Endothelial cell of umbilical vein (primary cell): ENCODE data around the gene ELAPOR2. TPM values are rescaled to one million over a fixed set of nuclear protein-coding genes. Genes with fewer than 3 reads are reported as not detected.

Experiments used
- BruUV-seq: library from RNA; stranded (reverse); fragments of 400-500 nt; replicated peaks from 2 replicates; lab custom pipeline; 2021; lab: Mats Ljungman, UMichigan
- CTCF ChIA-PET: fragments of 300-600, 350-600 bp; sonication (Branson Sonifier 250); formaldehyde crosslinking; loops from one replicate; lab custom pipeline; 2021; ENCODE audit warnings: antibody characterized with exemption, inconsistent platforms; lab: Charles Lee
- POLR2A ChIA-PET: fragments of 300-600, 350-600 bp; sonication (Branson Sonifier 250); formaldehyde crosslinking; loops from one replicate; lab custom pipeline; 2021; ENCODE audit warnings: antibody characterized with exemption, inconsistent platforms; lab: Charles Lee
- DNase-seq: peaks from one replicate; pipeline ENCODE4 v3.0.0-alpha.2; 2011; ENCODE audit warnings: low read depth, low spot score
- FAIRE-seq: peaks from 2 replicates; lab custom pipeline; 2011; peaks lifted over from hg19 to GRCh38; lab: Jason Lieb, UNC
- H2AFZ ChIP-seq: 2 replicates; pipeline ENCODE4 v1.6.0; 2012; ENCODE audit warnings: low read depth, low read length, control low read depth, inconsistent platforms
- H3K27ac ChIP-seq: 2 replicates; pipeline ENCODE4 v1.5.1; 2011; ENCODE audit warnings: low read depth, mild to moderate bottlenecking, control low read depth, low read length, moderate library complexity; ENCODE audit not compliant: insufficient read depth
- H3K27me3 ChIP-seq, 2 experiments: 2 replicates each; pipeline versions ENCODE4 v1.6.0 to v1.6.1; 2011; ENCODE audit warnings: low read length in 2 of 2, mixed read lengths in 1 of 2; ENCODE audit not compliant: control insufficient read depth in 2 of 2, insufficient read depth in 2 of 2
- H3K36me3 ChIP-seq, 2 experiments: 2 replicates in 1 of 2; 3 replicates in 1 of 2; pipeline ENCODE4 v1.5.1; 2011; ENCODE audit warnings: low read length in 2 of 2, mild to moderate bottlenecking in 1 of 2, moderate library complexity in 1 of 2; ENCODE audit not compliant: control insufficient read depth in 2 of 2, insufficient read depth in 2 of 2; ENCODE audit errors: extremely low read depth in 1 of 2
- H3K4me1 ChIP-seq: 3 replicates; pipeline ENCODE4 v1.5.1; 2011; ENCODE audit warnings: mild to moderate bottlenecking, low read length; ENCODE audit not compliant: control insufficient read depth, insufficient read depth; ENCODE audit errors: extremely low read depth
- H3K4me2 ChIP-seq: 2 replicates; pipeline ENCODE4 v1.6.1; 2011; ENCODE audit warnings: low read length, control low read depth, mixed read lengths; ENCODE audit not compliant: insufficient read depth
- H3K4me3 ChIP-seq, 3 experiments: fragments of 200-600 bp in 1 of 3; sonication (generic), shearing (Covaris generic) in 1 of 3; replicated peaks in 1 of 3; 2 replicates each; pipeline ENCODE4 v1.5.1; 2011 to 2016; ENCODE audit warnings: control low read depth in 3 of 3, low read length in 3 of 3, mild to moderate bottlenecking in 2 of 3, inconsistent platforms in 1 of 3, low read depth in 1 of 3, moderate library complexity in 1 of 3; ENCODE audit not compliant: insufficient read depth in 1 of 3
- H3K79me2 ChIP-seq: 2 replicates; pipeline ENCODE4 v1.6.0; 2012; ENCODE audit warnings: low read length, inconsistent platforms; ENCODE audit not compliant: control insufficient read depth, insufficient read depth
- H3K9ac ChIP-seq: replicated peaks from 2 replicates; pipeline ENCODE3; 2011; ENCODE audit warnings: low read length, control low read depth; ENCODE audit not compliant: insufficient read depth; ENCODE audit errors: extremely low read depth
- H3K9me1 ChIP-seq: replicated peaks from 3 replicates; pipeline ENCODE4 v1.6.0; 2011; ENCODE audit warnings: mild to moderate bottlenecking, low read length; ENCODE audit not compliant: control insufficient read depth, insufficient read depth; ENCODE audit errors: extremely low read depth
- H3K9me3 ChIP-seq: replicated peaks from 2 replicates; pipeline ENCODE4 v1.5.1; 2012; ENCODE audit warnings: low read length, inconsistent platforms; ENCODE audit not compliant: control insufficient read depth, insufficient read depth
- H4K20me1 ChIP-seq: replicated peaks from 2 replicates; pipeline ENCODE3; 2011; ENCODE audit warnings: mild to moderate bottlenecking, low read length; ENCODE audit not compliant: control insufficient read depth, insufficient read depth; ENCODE audit errors: extremely low read depth
- EZH2 ChIP-seq: IDR thresholded peaks from 2 replicates; pipeline ENCODE4 v1.6.1; 2012; ENCODE audit warnings: borderline replicate concordance, low read depth, mild to moderate bottlenecking, moderate library complexity, low read length, inconsistent platforms; ENCODE audit not compliant: severe bottlenecking
- FOS ChIP-seq: IDR thresholded peaks from 2 replicates; pipeline ENCODE4 v1.6.1; 2011; ENCODE audit warnings: mild to moderate bottlenecking, low read length, moderate library complexity, borderline replicate concordance; ENCODE audit not compliant: insufficient read depth
- GATA2 ChIP-seq: IDR thresholded peaks from 2 replicates; pipeline ENCODE4 v1.7.0; 2011; ENCODE audit warnings: low read depth, mild to moderate bottlenecking, moderate library complexity, mixed read lengths, low read length; ENCODE audit not compliant: insufficient read length, insufficient read depth
- JUN ChIP-seq: IDR thresholded peaks from 2 replicates; pipeline ENCODE4 v1.6.1; 2011; ENCODE audit warnings: borderline replicate concordance, low read depth; ENCODE audit not compliant: insufficient read length, insufficient read depth
- MYC ChIP-seq: IDR thresholded peaks from one replicate; pipeline ENCODE4 v1.6.1; 2011; ENCODE audit warnings: mild to moderate bottlenecking, low read depth, low read length
- POLR2A ChIP-seq: IDR thresholded peaks from 2 replicates; pipeline ENCODE4 v1.6.1; 2012; ENCODE audit warnings: low read depth, mild to moderate bottlenecking, control low read depth, low read length
- POLR2AphosphoS5 ChIP-seq: IDR thresholded peaks from 2 replicates; pipeline ENCODE4 v1.6.1; 2012; ENCODE audit warnings: low read depth, mild to moderate bottlenecking, control low read depth, low read length, moderate library complexity; ENCODE audit not compliant: insufficient read depth
- dilution Hi-C: fragments of 300-500 bp; cut with MboI; formaldehyde crosslinking; loops from one replicate; pipeline ENCODE4 v1.15.0; 2019; ENCODE audit warnings: low sequenced_read_pairs; ENCODE audit not compliant: extremely low pct_ligation_motif_present
- intact Hi-C: fragments of 100-400 bp; cut with micrococcal nuclease; formaldehyde crosslinking; loops from one replicate; pipeline ENCODE4 v1.10.0; 2022
- polyA plus RNA-seq, 4 experiments: library from polyadenylated mRNA; depleted of rRNA in 3 of 4; stranded (reverse) in 3 of 4; unstranded in 1 of 4; fragments of >200 nt; gene quantifications; 2 replicates each; pipeline versions ENCODE4 v1.2.1 to v1.2.3, GENCODE V29; 2011 to 2012; ENCODE audit warnings: missing spikeins in 1 of 4
- total RNA-seq: library from RNA; stranded (reverse); gene quantifications from 2 replicates; pipeline ENCODE4 v1.2.3, GENCODE V29; 2021
- TF ChIP-seq, protein P1 (sequence below): IDR thresholded peaks from 2 replicates; pipeline ENCODE4 v1.6.1; 2011; ENCODE audit not compliant: insufficient read depth, insufficient read length
- TF ChIP-seq, protein P2 (sequence below), 2 donors: IDR thresholded peaks; 1 replicate in 1 of 2; 2 replicates in 1 of 2; pipeline ENCODE4 v1.5.1; 2011; ENCODE audit warnings: low read length in 2 of 2, mild to moderate bottlenecking in 2 of 2, moderate library complexity in 2 of 2, control low read depth in 1 of 2, inconsistent platforms in 1 of 2, low read depth in 1 of 2; ENCODE audit not compliant: insufficient read depth in 1 of 2; ENCODE audit errors: extremely low read depth in 1 of 2

ELAPOR2 gene
- total and polyA plus RNA-seq, 2 donors (not counting 3 experiments of a cell fraction or from before 2014, with no cell fraction given), result 38.2 to 63.5 TPM

DNA sequence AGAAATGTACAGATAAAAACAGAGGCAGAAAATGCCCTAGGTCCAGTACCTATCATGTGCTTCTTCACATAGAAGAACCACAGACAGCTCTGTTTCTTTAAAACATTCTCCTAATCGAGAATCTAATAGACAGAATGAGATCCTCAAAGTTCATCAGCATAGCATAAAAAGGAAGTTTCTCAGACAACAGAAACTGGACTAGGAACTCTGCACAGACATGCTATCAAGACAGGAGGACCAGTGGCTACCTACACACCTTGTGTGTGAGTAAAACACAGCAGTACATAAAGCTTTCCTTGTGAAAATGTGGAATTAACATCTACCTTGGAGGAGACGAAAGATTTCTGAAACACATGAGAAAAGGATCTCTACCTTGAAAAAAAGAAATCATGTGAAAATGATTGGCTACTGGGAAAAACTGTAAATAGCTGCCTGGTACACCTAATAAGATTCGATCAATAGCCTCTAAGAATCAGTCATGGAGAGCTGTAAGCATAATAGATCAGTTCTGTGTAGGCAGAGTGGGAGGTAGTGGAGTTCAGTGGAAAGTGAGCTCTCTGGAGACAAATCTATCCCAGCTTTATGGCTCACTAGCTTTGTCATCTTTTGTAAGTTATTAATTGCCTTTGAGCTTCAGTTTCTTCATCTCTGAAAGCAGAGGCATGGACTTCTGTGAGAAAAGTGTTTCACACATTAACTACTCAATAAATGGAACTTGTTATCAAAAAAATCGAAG is 26.7 kb downstream of the ELAPOR2 start:
- no peak overlapping the region for H3K4me2 ChIP-seq
- H3K27ac ChIP-seq, result no peak overlapping the region
- DNase-seq (no peak), FAIRE-seq (no peak)
- H3K79me2 ChIP-seq, result peaks cover 3% of the 10 kb centered on the region
- CTCF ChIA-PET, result interaction anchor here (1.0 to 2.0 kb wide), 3 partner anchors 27 to 116 kb away, joined by 3 to 4 read pairs (median 4); partner anchors contain the start of gene ELAPOR2
- no peaks in the 10 kb centered on the region for H3K4me1 ChIP-seq
- no peak overlapping the region for H2AFZ ChIP-seq
- TF ChIP-seq EZH2 (no peak), JUN (no peak), MYC (no peak), POLR2AphosphoS5 (no peak)
- TF ChIP-seq, protein P1, sequence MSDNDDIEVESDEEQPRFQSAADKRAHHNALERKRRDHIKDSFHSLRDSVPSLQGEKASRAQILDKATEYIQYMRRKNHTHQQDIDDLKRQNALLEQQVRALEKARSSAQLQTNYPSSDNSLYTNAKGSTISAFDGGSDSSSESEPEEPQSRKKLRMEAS, result no peak
- no TSS peak for BruUV-seq
- no peak overlapping the region for H3K9ac ChIP-seq
- H3K36me3 ChIP-seq, result no peaks in the 10 kb centered on the region
- H3K27me3 ChIP-seq, result no peaks in the 10 kb centered on the region
- no peaks in the 10 kb centered on the region for H3K9me3 ChIP-seq
- peaks cover 2% of the 10 kb centered on the region for H4K20me1 ChIP-seq
- dilution Hi-C loops, result no loop called here
- intact Hi-C loops, result no loop called here
- H3K9me1 ChIP-seq, result no peaks in the 10 kb centered on the region
- H3K4me3 ChIP-seq, result no peak overlapping the region
- POLR2A ChIA-PET, result no interaction called here

DNA sequence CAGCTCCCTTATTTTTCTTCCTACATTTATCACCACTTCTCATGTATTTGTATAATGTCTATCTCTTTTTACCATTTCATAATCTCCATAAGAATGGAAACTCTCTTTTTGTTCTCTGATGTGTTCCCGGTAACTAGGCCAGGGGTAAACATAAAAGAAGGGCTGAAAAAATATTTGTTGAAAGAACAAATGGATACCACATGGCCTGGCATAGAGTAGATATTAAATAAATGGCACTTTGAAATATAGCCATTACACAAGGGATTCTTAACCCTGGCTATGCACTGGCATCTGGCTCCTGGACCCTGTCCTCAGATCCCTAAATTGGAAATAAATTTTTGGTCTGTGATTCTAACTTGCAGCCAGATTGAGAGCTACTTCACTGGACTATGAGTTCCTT is 30.4 kb downstream of the ELAPOR2 start:
- peaks cover 4% of the 10 kb centered on the region for H4K20me1 ChIP-seq
- no peak overlapping the region for H3K4me3 ChIP-seq
- H3K4me2 ChIP-seq, result no peak overlapping the region
- H3K27ac ChIP-seq, result no peak overlapping the region
- peaks cover 3% of the 10 kb centered on the region for H3K79me2 ChIP-seq
- intact Hi-C loops (no loop called here), dilution Hi-C loops (no loop called here)
- no peak for TF ChIP-seq GATA2
- TF ChIP-seq, protein P2, sequence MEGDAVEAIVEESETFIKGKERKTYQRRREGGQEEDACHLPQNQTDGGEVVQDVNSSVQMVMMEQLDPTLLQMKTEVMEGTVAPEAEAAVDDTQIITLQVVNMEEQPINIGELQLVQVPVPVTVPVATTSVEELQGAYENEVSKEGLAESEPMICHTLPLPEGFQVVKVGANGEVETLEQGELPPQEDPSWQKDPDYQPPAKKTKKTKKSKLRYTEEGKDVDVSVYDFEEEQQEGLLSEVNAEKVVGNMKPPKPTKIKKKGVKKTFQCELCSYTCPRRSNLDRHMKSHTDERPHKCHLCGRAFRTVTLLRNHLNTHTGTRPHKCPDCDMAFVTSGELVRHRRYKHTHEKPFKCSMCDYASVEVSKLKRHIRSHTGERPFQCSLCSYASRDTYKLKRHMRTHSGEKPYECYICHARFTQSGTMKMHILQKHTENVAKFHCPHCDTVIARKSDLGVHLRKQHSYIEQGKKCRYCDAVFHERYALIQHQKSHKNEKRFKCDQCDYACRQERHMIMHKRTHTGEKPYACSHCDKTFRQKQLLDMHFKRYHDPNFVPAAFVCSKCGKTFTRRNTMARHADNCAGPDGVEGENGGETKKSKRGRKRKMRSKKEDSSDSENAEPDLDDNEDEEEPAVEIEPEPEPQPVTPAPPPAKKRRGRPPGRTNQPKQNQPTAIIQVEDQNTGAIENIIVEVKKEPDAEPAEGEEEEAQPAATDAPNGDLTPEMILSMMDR (IDR thresholded peaks at IDR 0.05; ENCODE audit: extremely low read depth in 1 of 2, insufficient read depth in 1 of 2, low read depth in 1 of 2, low read length in 2 of 2), result no peak
- TF ChIP-seq POLR2AphosphoS5, result no peak
- TF ChIP-seq EZH2, result no peak
- no peak for TF ChIP-seq JUN
- TF ChIP-seq FOS, result no peak
- TF ChIP-seq, protein P1, result no peak
- TF ChIP-seq MYC, result no peak
- TF ChIP-seq POLR2A, result no peak
- ChIA-PET POLR2A (no interaction called here), CTCF (no interaction called here)
- FAIRE-seq (no peak), DNase-seq (no peak)
- no peaks in the 10 kb centered on the region for H3K9me1 ChIP-seq
- no peaks in the 10 kb centered on the region for H3K27me3 ChIP-seq
- no peaks in the 10 kb centered on the region for H3K4me1 ChIP-seq
- BruUV-seq, result no TSS peak
- H2AFZ ChIP-seq, result no peak overlapping the region
- no peak overlapping the region for H3K9ac ChIP-seq
- H3K9me3 ChIP-seq, result no peaks in the 10 kb centered on the region
- H3K36me3 ChIP-seq, result no peaks in the 10 kb centered on the region
